SK-N-MC (cell line): Measurements from ENCODE around the gene SLC35G6.
"Not testable (repeated sequence)": the region's sequence is repeated elsewhere in the genome, so short reads cannot be mapped to it uniquely, and the experiment has no call there.

ENCODE experiments used
- DNase-seq: peaks from one replicate; pipeline ENCODE4 v3.0.0-alpha.2; 2011; ENCODE audit warnings: low read depth, low spot score
- H3K27ac ChIP-seq: fragments of 200-600 bp; sonication (generic); 2 replicates; pipeline ENCODE4 v1.5.1; 2016; ENCODE audit warnings: mixed run types
- H3K36me3 ChIP-seq: fragments of 200-600 bp; sonication (generic); 2 replicates; pipeline ENCODE4 v1.6.1; 2017; ENCODE audit warnings: antibody characterized with exemption, low read length, mixed read lengths; ENCODE audit not compliant: insufficient read depth
- H3K4me3 ChIP-seq: fragments of 200-600 bp; sonication (generic); 2 replicates; pipeline ENCODE4 v1.5.1; 2016
- H3K9ac ChIP-seq: fragments of 200-600 bp; sonication (generic); 2 replicates; pipeline ENCODE4 v1.8.0; 2017; ENCODE audit warnings: mixed run types, mixed read lengths; ENCODE audit not compliant: insufficient read length
- H3K9me3 ChIP-seq: fragments of 200-600 bp; sonication (generic); 2 replicates; pipeline ENCODE4 v1.6.1; 2017; ENCODE audit warnings: low read depth, mild to moderate bottlenecking, antibody characterized with exemption, low read length, moderate library complexity, mixed read lengths
- EZH2 ChIP-seq: fragments of 200-600 bp; sonication (generic); IDR thresholded peaks from one replicate; pipeline ENCODE4 v1.6.1; 2017; ENCODE audit warnings: antibody characterized with exemption
- FOXP2 ChIP-seq: optimal IDR thresholded peaks from 2 replicates; pipeline ENCODE3; 2011; ENCODE audit warnings: mild to moderate bottlenecking, moderate library complexity; ENCODE audit not compliant: insufficient read depth; ENCODE audit errors: extremely low read length, control extremely low read depth
- POLR2AphosphoS5 ChIP-seq: IDR thresholded peaks from 2 replicates; pipeline ENCODE4 v1.6.1; 2012; ENCODE audit warnings: mild to moderate bottlenecking, low read depth, low read length, borderline replicate concordance

SLC35G6 gene

DNA sequence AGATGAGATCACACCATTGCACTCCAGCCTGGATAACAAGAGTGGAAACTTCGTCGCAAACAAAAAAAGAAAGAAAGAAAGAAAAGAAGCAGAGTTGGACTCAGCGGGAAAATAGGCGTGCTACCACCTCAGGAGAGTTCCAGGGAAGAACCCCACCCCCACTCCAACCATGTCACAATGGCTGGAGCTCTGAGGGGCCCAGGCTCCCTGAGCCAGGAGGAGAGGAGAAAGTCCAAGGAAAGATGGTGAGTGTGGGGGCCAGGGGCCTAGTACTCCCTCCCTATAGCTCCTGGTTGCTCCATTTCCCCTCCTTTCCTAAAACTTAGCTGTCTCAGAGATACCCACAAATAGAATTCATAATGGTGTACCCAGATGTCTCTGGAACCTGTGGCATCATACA lies at the start of gene SLC35G6:
TSS of gene SLC35G6 (plus strand) at position 172 of the 400 bp plus-strand sequence. CDS start at position 243, 71 bp downstream.
- not testable (repeated sequence) for DNase-seq, H3K9me3 ChIP-seq, H3K9ac ChIP-seq, H3K36me3 ChIP-seq
- peak within 1 kb of the TSS; percentile 93 for H3K4me3 ChIP-seq
- peak within 1 kb of the TSS; percentile 77 for H3K27ac ChIP-seq

DNA sequence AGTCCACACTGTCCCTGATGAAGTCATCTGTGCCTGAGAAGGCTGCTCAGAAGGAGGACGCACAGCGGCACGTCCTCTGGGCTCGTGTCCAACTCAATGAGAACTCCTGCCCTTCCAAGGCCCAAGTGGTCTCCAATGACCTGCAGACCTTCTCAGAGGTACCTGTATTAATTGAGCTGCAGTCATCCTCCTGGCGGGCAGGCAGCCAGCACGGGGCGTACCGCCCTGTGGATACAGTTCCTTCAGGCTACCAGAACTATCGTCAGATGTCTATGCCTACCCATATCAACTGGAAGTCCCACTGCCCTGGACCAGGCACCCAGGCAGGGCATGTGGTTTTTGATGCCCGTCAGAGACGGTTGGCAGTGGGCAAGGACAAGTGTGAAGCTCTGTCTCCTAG lies 49.0 kb upstream of the SLC35G6 start:
- no peak overlapping the region for H3K27ac ChIP-seq
- H3K9me3 ChIP-seq = no peaks in the 10 kb centered on the region
- no peak overlapping the region for H3K4me3 ChIP-seq
- DNase-seq = no peak
- no peak overlapping the region for H3K9ac ChIP-seq
- no peaks in the 10 kb centered on the region for H3K36me3 ChIP-seq
- TF ChIP-seq EZH2 = no peak
- TF ChIP-seq POLR2AphosphoS5 = no peak
- TF ChIP-seq FOXP2 = no peak

DNA sequence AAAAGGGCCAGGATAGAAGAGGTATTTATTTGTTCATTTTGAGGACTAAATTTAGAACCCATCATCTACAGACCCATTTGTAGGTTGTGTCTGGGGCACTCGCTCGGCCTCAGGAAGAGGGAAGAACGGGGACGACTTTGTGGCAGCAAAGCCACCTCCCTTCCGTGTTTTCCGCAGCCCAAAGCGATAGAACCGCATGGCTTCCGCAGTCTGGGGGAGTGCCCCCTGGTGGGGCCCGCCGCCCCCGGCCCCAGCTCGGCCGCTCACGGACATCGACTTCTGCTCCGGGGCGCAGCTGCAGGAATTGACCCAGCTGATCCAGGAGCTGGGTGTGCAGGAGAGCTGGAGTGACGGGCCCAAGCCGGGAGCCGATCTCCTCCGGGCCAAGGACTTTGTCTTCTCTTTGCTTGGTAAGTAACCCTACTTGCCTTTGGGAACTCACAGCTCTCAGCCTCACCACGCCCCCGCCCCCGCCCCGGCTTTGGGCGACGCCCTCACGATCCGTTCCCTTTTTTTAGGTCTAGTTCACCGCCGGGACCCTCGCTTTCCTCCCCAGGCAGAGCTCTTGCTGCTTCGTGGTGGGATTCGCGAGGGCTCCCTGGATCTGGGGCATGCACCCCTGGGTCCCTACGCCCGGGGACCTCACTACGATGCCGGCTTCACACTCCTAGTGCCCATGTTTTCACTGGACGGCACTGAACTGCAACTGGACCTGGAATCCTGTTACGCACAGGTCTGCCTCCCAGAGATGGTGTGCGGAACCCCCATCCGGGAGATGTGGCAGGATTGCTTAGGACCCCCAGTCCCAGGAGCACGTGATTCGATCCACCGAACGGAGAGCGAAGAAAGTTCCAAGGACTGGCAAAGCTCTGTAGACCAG lies 45.3 kb upstream of the SLC35G6 start:
- Histone ChIP-seq H3K4me3 (peak overlapping the region; percentile 93), H3K9ac (peak overlapping the region; percentile 67), H3K9me3 (no peaks in the 10 kb centered on the region), H3K36me3 (no peaks in the 10 kb centered on the region), H3K27ac (peak overlapping the region; percentile 67)
- TF ChIP-seq POLR2AphosphoS5 (peak; percentile 9; the same call in 1 of the 2 replicates), EZH2 (no peak)
- DNase-seq = no peak

DNA sequence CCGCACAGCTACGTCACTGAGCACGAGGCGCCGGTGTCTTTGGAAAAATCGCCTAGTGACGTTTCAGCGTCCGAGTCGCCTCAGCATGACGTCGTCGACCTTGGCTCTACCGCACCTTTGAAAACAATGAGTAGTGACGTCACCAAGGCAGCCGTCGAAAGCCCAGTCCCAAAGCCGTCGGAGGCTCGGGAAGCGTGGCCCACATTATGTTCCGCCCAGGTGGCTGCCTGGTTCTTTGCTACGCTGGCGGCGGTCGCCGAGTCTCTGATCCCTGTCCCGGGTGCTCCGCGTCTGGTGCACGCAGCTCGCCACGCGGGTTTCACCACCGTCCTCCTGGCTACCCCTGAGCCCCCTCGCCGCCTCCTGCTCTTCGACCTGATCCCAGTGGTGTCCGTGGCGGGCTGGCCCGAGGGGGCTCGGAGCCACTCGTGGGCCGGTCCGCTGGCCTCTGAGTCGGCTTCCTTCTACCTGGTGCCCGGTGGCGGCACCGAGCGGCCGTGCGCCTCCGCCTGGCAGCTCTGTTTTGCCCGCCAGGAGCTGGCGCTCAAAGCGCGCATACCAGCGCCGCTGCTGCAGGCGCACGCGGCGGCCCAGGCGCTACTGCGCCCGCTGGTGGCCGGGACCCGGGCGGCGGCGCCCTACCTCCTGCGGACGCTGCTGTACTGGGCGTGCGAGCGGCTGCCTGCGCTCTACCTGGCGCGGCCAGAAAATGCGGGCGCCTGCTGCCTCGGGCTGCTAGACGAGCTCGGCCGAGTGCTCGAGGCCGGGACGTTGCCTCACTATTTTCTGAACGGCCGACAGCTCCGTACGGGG lies 44.5 kb upstream of the SLC35G6 start:
- Histone ChIP-seq H3K9ac (peak overlapping the region; percentile 67), H3K27ac (peak overlapping the region; percentile 67), H3K36me3 (no peaks in the 10 kb centered on the region), H3K4me3 (peak overlapping the region; percentile 93), H3K9me3 (no peaks in the 10 kb centered on the region)
- DNase-seq = no peak
- TF ChIP-seq POLR2AphosphoS5 = peak; percentile 29; the same call in 1 of the 2 replicates
- TF ChIP-seq EZH2 = no peak

DNA sequence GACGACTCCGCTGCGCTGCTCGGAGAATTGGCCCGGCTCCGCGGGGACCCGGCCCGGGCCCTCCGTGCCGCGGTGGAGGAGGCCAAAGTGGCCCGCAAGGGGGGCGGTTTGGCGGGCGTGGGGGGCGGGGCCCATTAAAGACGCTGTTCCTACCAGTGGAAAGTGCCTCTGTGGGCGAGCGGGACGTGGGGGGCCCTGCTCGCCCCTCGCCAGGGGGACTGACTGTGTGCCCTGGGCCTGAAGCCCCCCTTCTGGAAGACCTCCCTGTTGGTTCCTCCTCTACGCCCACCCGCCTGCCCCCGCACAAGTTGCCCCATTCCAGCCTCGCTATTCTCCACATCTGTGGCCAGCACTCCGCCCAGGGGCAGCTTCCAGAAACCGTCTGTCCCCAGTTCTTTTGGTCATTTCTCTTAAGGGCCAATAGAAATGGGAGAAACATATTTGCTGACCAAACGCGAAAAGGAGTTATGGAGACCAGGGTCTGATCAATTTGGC lies 43.8 kb upstream of the SLC35G6 start:
- no peak overlapping the region for H3K27ac ChIP-seq
- H3K4me3 ChIP-seq = peak overlapping the region; percentile 93
- H3K9me3 ChIP-seq = no peaks in the 10 kb centered on the region
- no peaks in the 10 kb centered on the region for H3K36me3 ChIP-seq
- H3K9ac ChIP-seq = peak overlapping the region; percentile 67
- no peak for DNase-seq
- no peak for TF ChIP-seq FOXP2
- no peak for TF ChIP-seq POLR2AphosphoS5
- no peak for TF ChIP-seq EZH2

DNA sequence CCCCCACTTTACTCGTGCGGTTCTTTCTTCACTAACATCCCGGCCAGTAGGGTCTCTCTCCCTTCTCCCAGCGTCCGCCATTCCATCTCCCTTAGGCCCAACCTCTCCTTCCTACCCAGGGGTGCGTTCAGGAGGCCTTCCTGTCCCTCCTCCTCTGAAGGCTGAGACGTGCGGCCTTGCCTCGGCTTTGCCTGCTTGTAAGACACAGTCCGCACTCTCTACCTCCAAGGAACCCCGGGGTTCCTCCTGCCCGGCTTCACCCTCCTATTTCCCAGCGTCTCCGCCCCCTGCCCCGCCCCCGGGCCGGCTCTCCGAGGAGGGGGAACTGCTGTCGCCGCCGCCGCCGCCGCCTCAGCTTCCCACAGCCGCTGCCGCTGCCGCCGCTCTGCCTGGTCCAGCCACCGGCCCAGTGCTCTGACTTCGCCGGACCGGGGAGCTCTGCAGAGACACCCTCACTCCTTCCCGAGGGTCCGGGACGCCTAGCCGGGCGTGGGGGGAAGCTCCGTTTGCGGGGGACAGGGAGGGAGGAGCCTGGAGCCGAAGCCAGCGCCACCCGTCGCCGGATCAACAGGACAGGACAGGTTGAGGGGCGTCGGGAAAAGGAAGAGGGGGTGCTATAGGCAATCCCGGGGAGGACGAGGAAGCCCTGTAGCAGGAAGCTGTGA lies 43.2 kb upstream of the SLC35G6 start:
- no peaks in the 10 kb centered on the region for H3K36me3 ChIP-seq
- no peak for TF ChIP-seq FOXP2
- peak; percentile 42; the same call in 1 of the 2 replicates for TF ChIP-seq POLR2AphosphoS5
- TF ChIP-seq EZH2 = no peak
- peak overlapping the region; percentile 70 for H3K9ac ChIP-seq
- H3K9me3 ChIP-seq = no peaks in the 10 kb centered on the region
- DNase-seq = no peak
- no peak overlapping the region for H3K27ac ChIP-seq
- H3K4me3 ChIP-seq = peak overlapping the region; percentile 93

GRCh38 chr17:7438656-7439460 lies 42.4 kb upstream of the SLC35G6 start:
- no peak for DNase-seq
- Histone ChIP-seq H3K9me3 (no peaks in the 10 kb centered on the region), H3K4me3 (peak overlapping the region; percentile 93), H3K27ac (no peak overlapping the region), H3K36me3 (no peaks in the 10 kb centered on the region), H3K9ac (peak overlapping the region; percentile 90)
- TF ChIP-seq POLR2AphosphoS5 (no peak), EZH2 (no peak), FOXP2 (no peak)
